AG09319 (cell line): ENCODE results near the gene SPOCK1.

Experiments used
- DNase-seq: peaks from one replicate; pipeline ENCODE4 v3.0.0-alpha.2; 2010; ENCODE audit warnings: low read depth; ENCODE audit errors: extremely low read depth
- TF ChIP-seq, protein P1 (sequence below): IDR thresholded peaks from 2 replicates; pipeline ENCODE4 v1.5.1; 2011; ENCODE audit warnings: low read depth, mild to moderate bottlenecking, inconsistent platforms, low read length, moderate library complexity

The SPOCK1 gene

DNA sequence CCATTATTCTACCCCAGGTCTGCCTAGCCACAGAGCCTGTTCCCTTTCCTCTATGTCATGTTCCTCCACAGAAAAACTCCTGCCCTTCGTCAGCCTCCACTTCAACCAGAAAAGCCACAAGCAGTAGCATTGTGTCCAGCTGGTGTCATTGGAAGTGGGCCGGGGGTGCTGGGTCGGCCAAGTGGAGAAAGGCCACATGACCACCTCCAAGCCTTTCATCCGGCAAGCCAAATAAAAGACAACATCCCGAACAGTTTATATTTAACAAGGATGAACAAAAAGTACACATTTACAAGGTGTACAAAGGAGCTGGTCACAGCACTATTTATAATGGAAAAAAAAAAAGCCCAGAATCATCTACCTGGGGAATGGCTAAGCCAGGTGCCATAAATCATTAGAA, 16.1 kb upstream of the SPOCK1 start:
- no peak for DNase-seq

DNA sequence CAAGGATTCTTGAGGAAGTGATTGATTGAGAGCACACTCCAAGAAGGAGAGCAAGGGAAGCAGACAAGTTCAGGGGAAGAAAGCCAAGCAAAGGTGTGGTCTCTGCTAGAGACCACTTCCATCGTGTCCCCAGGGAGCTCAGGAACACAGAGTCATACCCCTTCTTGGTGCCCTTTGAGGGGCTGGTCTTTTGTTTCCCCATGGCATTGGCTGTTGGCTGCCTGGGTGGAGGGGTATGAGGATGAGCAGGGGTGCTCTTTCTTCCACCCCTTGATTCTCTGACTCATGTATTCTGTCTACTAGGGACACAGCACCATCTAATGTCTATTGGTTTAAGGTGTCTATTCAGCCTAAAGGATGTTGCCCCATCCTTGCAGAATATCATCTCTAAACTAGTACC, 11.5 kb upstream of the SPOCK1 start:
- TF ChIP-seq, protein P1, sequence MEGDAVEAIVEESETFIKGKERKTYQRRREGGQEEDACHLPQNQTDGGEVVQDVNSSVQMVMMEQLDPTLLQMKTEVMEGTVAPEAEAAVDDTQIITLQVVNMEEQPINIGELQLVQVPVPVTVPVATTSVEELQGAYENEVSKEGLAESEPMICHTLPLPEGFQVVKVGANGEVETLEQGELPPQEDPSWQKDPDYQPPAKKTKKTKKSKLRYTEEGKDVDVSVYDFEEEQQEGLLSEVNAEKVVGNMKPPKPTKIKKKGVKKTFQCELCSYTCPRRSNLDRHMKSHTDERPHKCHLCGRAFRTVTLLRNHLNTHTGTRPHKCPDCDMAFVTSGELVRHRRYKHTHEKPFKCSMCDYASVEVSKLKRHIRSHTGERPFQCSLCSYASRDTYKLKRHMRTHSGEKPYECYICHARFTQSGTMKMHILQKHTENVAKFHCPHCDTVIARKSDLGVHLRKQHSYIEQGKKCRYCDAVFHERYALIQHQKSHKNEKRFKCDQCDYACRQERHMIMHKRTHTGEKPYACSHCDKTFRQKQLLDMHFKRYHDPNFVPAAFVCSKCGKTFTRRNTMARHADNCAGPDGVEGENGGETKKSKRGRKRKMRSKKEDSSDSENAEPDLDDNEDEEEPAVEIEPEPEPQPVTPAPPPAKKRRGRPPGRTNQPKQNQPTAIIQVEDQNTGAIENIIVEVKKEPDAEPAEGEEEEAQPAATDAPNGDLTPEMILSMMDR, result no peak

More for the DNA sequence above, 16.1 kb upstream of the SPOCK1 start:
- TF ChIP-seq, protein P1, result no peak

DNA sequence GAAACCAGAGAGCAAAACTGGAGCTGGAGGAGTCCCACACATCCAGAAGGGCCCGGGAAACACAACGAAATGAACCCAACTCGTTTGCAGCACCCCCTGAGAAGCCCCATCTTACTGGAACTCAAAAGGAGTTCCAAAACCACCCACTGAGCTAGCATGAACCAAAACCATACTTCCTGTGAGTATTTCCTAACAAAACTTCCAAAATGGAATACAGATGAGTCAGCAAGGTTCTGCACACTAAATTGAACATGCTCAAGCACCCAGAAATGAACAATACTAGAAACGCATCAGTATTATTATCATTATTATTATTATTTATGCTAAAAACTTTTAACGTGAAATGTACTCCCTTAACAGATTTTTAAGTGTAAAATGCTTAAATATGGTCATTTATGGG, 8.0 kb upstream of the SPOCK1 start:
- TF ChIP-seq, protein P1, result no peak
- no peak for DNase-seq

More for the DNA sequence above, 11.5 kb upstream of the SPOCK1 start:
- DNase-seq, result no peak

- TF ChIP-seq, protein P1, result no peak
- no peak for DNase-seq
Measured at GRCh38 chr5:137506296-137506695, 7.2 kb upstream of the SPOCK1 start.

DNA sequence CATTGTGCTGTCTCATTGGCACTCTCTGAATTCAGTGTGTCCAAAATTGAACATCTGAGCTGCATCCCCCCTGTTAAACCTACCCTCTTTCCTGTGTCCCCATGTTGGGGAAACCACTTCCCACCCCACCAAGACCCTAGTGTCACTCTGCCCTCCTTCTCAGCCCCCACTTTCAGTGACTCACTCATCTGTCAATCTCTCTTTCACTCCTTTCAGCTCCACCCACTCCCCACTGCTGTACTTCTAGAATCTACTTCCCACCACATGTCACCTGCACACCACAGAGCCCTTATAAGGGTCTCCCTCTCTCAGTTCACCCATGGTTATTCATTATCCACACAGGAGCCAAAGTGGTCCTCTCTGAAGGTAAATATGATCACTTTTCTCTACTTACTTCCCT, 5.8 kb upstream of the SPOCK1 start:
- no peak for DNase-seq
- TF ChIP-seq, protein P1, result no peak

- no peak for DNase-seq
- TF ChIP-seq, protein P1, result no peak
Measured at GRCh38 chr5:137503456-137503855, 4.3 kb upstream of the SPOCK1 start.

- TF ChIP-seq, protein P1, result no peak
- DNase-seq, result no peak
Measured at GRCh38 chr5:137502632-137503031, 3.5 kb upstream of the SPOCK1 start.
